Ishikawa (cell line): Measurements from ENCODE around the gene HABP4.

Source experiments
- CEBPB ChIP-seq: IDR thresholded peaks from 2 replicates; pipeline ENCODE4 v1.6.1; 2012
- EGR1 ChIP-seq: IDR thresholded peaks from 2 replicates; pipeline ENCODE4 v1.6.1; 2012
- EP300 ChIP-seq: IDR thresholded peaks from 2 replicates; pipeline ENCODE4 v1.6.1; 2012; ENCODE audit warnings: borderline replicate concordance
- MAX ChIP-seq: IDR thresholded peaks from 2 replicates; pipeline ENCODE4 v1.6.1; 2012
- RAD21 ChIP-seq: IDR thresholded peaks from 2 replicates; pipeline ENCODE4 v1.6.1; 2012; ENCODE audit warnings: low read depth
- REST ChIP-seq: IDR thresholded peaks from 2 replicates; pipeline ENCODE4 v1.6.1; 2012; ENCODE audit warnings: low read depth, mild to moderate bottlenecking
- TAF1 ChIP-seq: IDR thresholded peaks from 2 replicates; pipeline ENCODE4 v1.6.1; 2012; ENCODE audit warnings: low read depth, mild to moderate bottlenecking
- TEAD4 ChIP-seq: IDR thresholded peaks from 2 replicates; pipeline ENCODE4 v1.6.1; 2012
- ZBTB7A ChIP-seq: IDR thresholded peaks from 2 replicates; pipeline ENCODE4 v1.6.1; 2012; ENCODE audit warnings: low read depth

DNA sequence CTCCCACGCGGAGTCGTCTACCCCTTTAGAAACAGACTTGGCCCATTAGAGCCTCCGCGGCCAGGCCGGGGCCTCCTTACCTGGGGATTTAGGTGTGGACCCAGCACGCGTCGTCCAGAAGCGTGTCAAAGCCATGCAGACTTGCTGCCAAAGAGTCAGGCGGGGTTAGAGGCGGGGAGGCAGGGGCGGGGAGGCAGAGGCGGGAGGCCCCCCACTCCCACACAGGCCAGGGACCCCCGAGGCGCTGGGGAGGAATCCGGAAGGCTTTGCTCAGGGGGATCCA lies 47.1 kb downstream of the HABP4 start:
- TF ChIP-seq TEAD4: no peak
- no peak for TF ChIP-seq MAX
- no peak for TF ChIP-seq REST
- TF ChIP-seq TAF1: no peak
- no peak for TF ChIP-seq ZBTB7A
- no peak for TF ChIP-seq EP300
- TF ChIP-seq CEBPB: no peak
- TF ChIP-seq RAD21: no peak
- TF ChIP-seq EGR1: no peak
